Measurements from ENCODE around the gene LRRC30. TPM values are rescaled to one million over a fixed set of nuclear protein-coding genes. Genes with fewer than 3 reads are reported as not detected.
"Not testable (repeated sequence)": the region's sequence is repeated elsewhere in the genome, so short reads cannot be mapped to it uniquely, and the experiment has no call there.

Gene LRRC30
- total RNA-seq = not detected
- long read RNA-seq = 0 reads

GRCh38 chr18:7230626-7231349 is at the start of gene LRRC30:
TSS of gene LRRC30 (plus strand) at chr18:7231089. CDS start at chr18:7231139, 50 bp downstream.
- intact Hi-C loops (cut with DNase I) = no loop called here
- DNase-seq = no peak
- no peak for ATAC-seq (ENCODE audit: poor library complexity)

DNA sequence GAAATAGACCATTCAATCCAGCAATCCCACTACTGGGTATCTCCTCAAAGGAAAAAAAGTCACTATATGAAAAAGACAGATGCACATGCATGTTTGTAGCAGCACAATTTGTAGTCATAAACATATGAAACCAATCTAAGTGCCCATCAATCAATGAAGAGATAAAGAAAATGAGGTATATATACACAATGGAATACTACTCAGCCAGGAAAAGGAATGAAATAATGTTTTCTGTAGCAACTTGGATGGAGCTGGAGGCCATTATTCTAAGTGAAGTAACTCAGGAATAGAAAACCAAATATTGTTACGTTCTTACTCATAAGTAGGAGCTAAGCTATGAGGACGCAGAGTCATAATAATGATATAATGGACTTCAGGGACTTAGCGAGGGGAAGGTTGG is 45.2 kb upstream of the LRRC30 start:
- intact Hi-C loops (cut with DNase I) = no loop called here
- ATAC-seq (ENCODE audit: poor library complexity) (no peak), DNase-seq (no peak)

- intact Hi-C loops (cut with DNase I) = no loop called here
- no peak for ATAC-seq (ENCODE audit: poor library complexity)
- DNase-seq = no peak
These were observed 40.2 kb upstream of the LRRC30 start for GRCh38 chr18:7190547-7191156.

DNA sequence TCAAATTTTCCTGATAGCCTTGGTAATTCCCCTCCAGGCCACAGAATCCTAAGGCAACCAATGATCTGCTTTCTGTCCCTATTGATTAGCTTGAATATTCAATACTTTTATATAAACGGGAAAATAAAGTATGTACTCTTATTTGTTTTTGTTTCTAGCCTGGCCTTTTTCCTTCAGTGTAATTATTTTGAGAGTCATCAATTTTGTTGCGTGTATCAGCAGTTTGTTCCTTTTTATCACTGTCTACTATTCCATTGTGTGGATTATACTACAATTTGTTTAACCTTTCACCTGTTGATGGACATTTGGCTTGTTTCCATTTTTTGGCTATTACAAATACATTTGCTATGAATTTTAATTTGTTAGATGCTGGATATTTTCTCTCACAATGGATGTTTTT is 39.2 kb upstream of the LRRC30 start:
- ATAC-seq (ENCODE audit: poor library complexity) = no peak
- no peak for DNase-seq
- intact Hi-C loops (cut with DNase I) = no loop called here

- DNase-seq (no peak), ATAC-seq (ENCODE audit: poor library complexity) (no peak)
- intact Hi-C loops (cut with DNase I) = no loop called here
These were observed 35.6 kb upstream of the LRRC30 start for GRCh38 chr18:7195266-7195665.

GRCh38 chr18:7196421-7196820 is 34.5 kb upstream of the LRRC30 start:
- ATAC-seq (ENCODE audit: poor library complexity) (no peak), DNase-seq (no peak)
- intact Hi-C loops (cut with DNase I) = no loop called here

- intact Hi-C loops (cut with DNase I) = no loop called here
These were observed 33.0 kb upstream of the LRRC30 start for GRCh38 chr18:7197854-7198253.

GRCh38 chr18:7198326-7198725 is 32.6 kb upstream of the LRRC30 start:
- no peak for DNase-seq
- peak; percentile 29 for ATAC-seq (ENCODE audit: poor library complexity)
- intact Hi-C loops (cut with DNase I) = no loop called here

More at GRCh38 chr18:7197854-7198253, 33.0 kb upstream of the LRRC30 start:
- DNase-seq (no peak), ATAC-seq (ENCODE audit: poor library complexity) (no peak)

- intact Hi-C loops (cut with DNase I) = no loop called here
- ATAC-seq (ENCODE audit: poor library complexity) = no peak
- DNase-seq = no peak
These were observed 29.8 kb upstream of the LRRC30 start for GRCh38 chr18:7201096-7201495.

GRCh38 chr18:7202169-7202568 is 28.7 kb upstream of the LRRC30 start:
- no peak for ATAC-seq (ENCODE audit: poor library complexity)
- intact Hi-C loops (cut with DNase I) = no loop called here
- DNase-seq = no peak

DNA sequence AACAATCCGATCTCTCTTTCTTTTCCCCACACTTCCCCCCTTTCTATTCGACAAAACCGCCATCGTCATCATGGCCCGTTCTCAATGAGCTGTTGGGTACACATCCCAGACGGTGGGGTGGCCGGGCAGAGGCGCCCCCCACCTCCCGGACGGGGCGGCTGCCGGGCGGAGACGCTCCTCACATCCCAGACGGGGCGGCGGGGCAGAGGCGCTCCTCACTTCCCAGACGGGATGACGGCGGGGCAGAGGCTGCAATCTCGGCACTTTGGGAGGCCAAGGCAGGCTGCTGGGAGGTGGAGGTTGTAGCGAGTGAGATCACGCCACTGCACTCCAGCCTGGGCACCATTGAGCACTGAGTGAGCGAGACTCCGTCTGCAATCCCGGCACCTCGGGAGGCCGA is 27.3 kb upstream of the LRRC30 start:
- ATAC-seq (ENCODE audit: poor library complexity); intact Hi-C loops (cut with DNase I); DNase-seq: not testable (repeated sequence)

- DNase-seq = no peak
- intact Hi-C loops (cut with DNase I) = no loop called here
- peak; percentile 58 for ATAC-seq (ENCODE audit: poor library complexity)
These were observed 25.5 kb upstream of the LRRC30 start for GRCh38 chr18:7205346-7205745.

- no peak for DNase-seq
- no peak for ATAC-seq (ENCODE audit: poor library complexity)
- intact Hi-C loops (cut with DNase I) = no loop called here
These were observed 24.7 kb upstream of the LRRC30 start for GRCh38 chr18:7206217-7206616.

DNA sequence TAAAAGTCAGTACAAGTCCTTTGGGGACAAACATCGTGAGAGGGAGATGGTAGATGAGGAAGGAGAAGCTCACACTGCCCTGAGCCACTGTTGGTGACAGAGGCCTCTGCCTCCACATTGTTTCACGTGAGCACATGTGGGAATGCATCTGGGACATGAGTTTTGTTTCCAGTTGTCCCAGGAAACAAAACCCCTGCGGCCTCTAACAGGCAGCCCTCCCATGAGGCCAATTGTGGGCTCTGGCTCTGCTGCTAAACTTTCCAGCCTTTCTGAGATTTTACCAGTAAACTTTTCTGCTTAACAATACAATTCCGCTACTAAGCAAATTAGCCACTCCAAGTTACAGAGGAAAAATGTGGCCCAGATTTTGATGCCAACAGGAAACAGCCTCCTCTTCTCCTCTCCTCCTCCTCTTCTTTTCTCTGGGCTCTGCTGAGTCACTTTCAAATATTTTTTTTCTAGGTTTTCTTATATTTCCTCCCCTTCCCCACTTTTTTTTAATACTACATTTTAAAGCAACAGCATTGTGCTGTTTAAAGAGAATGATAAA is 23.4 kb upstream of the LRRC30 start:
- intact Hi-C loops (cut with DNase I) = no loop called here
- ATAC-seq (ENCODE audit: poor library complexity) = no peak
- no peak for DNase-seq

DNA sequence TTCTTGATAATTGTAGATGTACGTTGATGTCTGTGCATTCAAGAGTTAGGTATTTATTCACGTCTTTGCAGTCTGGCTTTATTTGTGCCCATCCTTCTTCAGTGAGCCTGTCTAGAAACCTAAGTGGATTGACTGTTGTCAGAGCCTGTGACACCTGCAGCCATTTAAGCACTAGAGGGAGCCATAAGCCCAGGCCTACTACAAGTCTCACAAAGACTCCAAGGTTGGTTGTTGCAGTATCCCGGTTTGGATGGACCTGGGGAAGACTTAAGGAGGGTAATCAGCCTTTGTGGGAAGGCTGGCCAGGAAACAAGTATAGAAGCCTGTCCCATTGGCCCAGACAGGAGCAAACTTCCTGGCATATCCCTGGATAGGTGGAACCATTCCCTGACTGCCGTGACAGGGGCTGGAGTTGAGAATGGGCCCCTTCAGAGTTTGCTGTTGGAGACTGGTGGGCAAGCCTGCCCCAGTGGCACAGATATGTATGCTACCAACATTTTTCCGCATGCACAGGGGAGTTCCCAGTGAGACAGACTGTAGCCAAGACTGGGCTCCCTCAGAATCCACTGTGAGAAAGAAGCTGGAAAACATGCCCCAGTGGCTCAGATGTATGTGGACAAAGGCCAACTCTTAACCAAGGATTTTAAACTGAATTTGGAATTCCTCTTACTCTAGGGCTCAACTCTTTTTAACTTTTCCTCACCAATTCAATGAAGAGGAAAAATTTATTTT is 9.3 kb upstream of the LRRC30 start:
- no peak for DNase-seq
- peak; percentile 91 for ATAC-seq (ENCODE audit: poor library complexity)
- intact Hi-C loops (cut with DNase I) = no loop called here

DNA sequence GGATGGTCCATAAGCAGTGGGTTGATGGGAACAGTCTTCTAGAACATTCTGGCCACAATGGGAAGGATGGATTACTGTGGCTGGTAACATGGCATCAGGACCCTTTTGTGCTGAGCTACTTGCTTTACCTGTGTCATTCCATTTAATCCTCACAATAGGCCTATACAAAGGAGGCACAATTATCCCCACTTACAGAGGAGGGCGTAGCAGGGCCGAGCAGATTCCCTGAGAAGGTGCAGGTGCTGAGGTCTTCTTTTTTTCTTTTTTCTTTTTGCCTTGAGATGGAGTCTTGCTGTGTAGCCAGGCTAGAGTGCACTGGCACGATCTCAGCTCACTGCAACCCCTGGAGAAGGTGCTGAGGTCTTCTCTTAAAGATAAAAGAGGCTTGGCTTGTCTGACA is 6.7 kb upstream of the LRRC30 start:
- intact Hi-C loops (cut with DNase I) = no loop called here
- ATAC-seq (ENCODE audit: poor library complexity) (no peak), DNase-seq (no peak)

GRCh38 chr18:7232218-7232617 is 1.3 kb downstream of the LRRC30 start:
- DNase-seq = no peak
- intact Hi-C loops (cut with DNase I) = no loop called here
- no peak for ATAC-seq (ENCODE audit: poor library complexity)

DNA sequence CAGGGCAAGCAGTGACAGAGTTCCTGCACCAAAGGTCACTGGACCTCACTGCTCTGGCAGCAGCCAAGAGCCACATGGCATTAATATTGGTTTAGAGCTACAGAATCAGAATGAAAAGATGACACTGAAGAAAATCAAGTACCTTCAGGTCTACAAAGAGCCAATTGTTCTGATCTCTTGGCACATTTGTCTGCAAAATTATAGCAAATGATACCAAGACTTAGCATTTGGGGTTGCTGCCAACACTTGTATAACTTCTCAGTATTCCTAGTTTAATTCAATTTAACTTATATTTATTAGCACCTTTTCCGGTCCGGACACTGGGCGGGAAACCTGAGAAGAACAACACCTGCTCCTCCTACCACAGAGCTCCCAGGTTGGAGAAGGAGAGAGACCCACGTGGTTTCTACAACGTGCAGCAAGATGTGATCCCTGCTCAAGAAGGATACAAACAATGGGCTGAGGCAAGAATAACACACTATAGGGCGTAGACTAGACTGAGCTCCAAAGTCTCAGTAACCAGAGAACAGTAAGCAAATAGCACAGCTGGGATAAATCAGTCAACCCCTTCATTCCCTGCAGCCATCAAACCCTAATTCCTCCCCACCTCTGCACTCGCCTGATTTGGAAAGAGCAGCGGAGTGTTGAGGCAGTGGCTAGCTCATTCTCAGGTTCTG is 2.4 kb downstream of the LRRC30 start:
- no peak for DNase-seq
- intact Hi-C loops (cut with DNase I) = no loop called here
- ATAC-seq (ENCODE audit: poor library complexity) = peak; percentile 3

DNA sequence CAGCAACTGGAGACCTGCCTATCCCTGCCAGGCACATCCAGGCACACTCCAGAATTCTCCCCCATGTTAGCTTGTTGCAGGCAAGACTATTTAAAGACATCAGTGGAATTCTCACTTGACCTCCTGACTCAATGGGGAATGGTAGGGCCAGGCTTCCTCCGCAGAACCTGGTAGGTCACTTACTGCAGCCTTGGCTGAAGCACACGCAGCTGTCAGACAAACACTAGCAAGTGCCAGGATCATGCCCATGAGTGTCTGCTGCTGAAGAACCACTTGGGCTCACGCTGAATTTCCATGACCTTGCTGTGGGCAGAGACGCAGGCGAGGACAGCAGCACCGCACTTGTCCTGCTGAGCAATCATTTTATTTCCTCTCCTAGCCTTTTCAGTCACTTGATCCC is 3.2 kb downstream of the LRRC30 start:
- DNase-seq (peak; percentile 74), ATAC-seq (ENCODE audit: poor library complexity) (peak; percentile 94)
- intact Hi-C loops (cut with DNase I) = no loop called here

Measured in Right ventricle myocardium superior (tissue), 1 donor.